GM18870 (cell line): ENCODE data around the gene ZNF474.
"Not testable (repeated sequence)": the region's sequence is repeated elsewhere in the genome, so short reads cannot be mapped to it uniquely, and the experiment has no call there.

Experiments used
- ATAC-seq: cut with Tn5 transposase; IDR thresholded peaks from one replicate; pipeline ENCODE4 v1.9.1; 2021; ENCODE audit warnings: moderate library complexity; ENCODE audit not compliant: unreplicated experiment

Gene ZNF474

DNA sequence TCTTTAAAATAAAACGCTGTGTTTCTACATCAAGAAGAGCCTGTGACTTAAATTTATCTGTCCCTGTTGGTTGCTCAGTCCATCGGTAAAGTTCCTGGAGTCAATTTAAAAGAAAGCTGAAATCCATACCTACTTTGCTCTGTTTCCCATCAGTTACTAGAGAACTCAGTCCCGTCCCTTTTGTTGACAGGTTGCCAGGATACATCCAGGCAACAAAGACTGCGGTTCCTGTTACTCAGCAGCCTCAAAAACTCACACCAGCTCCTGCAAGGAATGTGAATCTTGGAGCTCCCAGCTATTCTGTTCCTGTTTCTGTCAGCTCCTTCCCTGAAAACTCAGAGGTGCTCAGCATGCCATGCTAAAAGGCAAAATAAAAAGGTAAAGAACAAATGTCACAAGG, at the start of gene ZNF474:
Gene ZNF474 (plus strand): TSS at position 241 of the 400 bp plus-strand sequence. CDS start 22,445 bp downstream, outside the sequence.
- no peak for ATAC-seq

DNA sequence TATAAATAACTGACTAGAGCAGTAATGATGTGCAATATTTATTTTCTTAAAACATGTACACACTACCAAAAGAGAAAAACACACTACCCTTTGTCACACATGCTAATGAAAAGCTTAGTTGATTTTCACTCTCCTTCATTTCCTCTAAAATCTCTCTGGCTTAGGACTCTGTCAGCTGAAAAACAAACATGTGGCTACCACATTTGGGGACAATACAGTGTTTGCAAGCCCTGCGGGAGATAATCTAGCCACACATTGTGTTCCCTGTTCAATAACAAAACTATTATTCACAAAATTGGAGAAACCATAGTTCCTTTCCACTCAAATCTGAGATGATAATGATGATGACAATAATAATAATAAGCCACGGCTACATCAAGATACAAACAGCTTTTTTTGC, 47.8 kb upstream of the ZNF474 start:
- ATAC-seq: no peak

DNA sequence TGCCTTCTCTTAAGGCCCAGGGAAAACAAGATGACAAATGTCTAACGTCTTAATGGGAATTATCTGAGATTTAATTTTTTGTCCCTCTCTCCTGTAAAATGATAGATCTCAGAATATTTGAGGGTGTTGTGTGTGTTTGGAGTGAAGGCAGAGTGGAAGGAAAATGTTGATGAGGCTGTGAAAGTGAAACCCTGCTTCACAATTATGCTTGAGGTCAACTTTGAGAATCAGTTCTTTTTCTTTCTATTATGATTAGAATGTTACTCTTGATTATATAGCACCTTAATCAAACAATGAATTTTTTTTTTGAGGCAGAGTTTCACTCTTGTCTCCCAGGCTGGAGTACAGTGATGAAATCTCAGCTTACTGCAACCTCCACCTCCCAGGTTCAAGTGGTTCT, 45.8 kb upstream of the ZNF474 start:
- ATAC-seq: no peak

DNA sequence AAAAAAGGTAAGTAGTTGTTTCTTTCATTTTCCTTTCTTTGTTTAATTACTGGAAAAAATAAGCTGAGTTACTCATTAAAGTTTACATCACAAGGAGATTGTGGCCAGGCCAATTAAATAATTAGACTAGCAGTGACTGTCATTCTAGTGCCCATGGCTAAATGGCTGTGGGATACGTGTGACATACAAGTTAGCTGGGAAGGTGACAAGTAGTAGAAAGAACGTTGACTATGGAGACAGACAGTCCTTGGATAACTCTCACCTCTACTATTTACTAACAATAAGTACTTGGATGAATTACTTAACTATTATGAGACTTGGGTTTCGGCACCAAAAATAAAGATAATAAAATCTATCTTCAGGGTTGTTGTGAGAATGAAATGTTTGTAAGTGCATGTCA, 44.3 kb upstream of the ZNF474 start:
- ATAC-seq: no peak

DNA sequence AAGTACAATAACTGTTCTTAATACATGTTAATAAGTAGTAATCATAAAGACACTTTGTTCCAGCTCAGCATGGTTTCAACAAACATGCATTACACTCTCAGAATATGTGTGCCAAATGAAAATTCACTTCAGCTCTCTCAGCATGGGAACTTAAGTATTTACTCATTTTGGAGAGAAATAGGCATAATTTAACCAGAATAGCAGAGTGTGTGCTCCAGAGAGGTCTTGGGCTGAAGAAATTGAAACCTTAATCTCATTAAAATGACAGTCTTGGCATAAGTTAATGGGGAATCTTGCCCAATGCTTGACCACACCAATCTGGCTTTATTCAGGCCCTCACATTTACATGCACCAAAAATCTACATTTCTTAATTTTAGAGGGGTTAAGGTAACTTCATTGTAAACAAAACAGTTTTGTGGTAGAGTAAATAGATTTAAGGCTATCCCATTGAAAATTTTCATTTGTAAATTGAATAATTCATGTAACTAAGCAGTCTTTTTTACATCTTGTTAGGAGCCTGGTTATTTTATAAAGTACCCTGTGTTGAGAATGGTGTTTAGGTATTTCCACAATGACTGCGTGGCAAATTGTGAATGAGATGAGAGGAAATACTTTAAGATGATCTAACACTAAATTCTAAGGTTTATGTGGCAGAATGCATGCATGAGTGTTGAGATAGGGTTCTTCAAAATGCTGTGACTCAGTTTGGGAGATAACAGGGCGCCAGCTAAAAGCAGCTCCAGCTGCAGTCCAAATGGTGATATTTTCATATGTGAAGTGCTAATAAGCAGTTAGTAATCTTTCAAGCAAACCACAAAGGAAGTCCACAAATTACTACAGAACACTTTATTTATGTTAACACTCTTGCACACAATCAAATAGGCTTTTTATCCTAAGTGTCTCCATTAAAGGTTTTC, 40.0 kb upstream of the ZNF474 start:
- ATAC-seq: no peak

DNA sequence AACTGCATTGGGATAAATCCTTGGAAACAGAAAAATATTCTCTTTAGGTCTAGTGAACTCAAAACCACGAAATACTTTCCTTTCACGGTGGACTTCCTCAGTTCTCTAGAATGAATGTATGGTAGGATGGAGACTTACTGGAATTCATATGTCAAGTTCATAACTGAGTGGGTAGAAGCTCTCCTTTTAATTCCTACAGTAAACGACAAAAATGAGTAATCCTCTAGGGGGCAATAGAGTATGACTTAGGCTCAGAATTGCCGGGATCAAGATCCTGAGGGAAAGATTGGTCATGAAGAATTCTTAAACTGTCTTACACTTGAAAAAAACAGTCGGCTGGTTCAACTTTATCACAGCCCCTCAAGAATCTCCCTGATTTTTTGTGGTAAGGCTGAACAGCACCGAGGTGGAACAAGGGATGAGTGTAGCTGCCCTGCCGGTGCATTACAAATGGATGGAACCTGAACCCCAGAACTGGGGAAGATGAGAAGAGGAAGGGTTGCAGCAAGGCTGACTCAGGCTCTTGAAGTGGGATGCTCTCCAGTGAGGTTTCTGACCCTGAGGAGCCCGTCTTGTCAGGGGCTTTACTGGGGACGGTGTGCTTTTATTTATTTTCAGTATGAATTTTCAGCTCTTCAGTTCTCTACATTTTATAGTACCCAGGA, 37.3 kb upstream of the ZNF474 start:
- no peak for ATAC-seq

DNA sequence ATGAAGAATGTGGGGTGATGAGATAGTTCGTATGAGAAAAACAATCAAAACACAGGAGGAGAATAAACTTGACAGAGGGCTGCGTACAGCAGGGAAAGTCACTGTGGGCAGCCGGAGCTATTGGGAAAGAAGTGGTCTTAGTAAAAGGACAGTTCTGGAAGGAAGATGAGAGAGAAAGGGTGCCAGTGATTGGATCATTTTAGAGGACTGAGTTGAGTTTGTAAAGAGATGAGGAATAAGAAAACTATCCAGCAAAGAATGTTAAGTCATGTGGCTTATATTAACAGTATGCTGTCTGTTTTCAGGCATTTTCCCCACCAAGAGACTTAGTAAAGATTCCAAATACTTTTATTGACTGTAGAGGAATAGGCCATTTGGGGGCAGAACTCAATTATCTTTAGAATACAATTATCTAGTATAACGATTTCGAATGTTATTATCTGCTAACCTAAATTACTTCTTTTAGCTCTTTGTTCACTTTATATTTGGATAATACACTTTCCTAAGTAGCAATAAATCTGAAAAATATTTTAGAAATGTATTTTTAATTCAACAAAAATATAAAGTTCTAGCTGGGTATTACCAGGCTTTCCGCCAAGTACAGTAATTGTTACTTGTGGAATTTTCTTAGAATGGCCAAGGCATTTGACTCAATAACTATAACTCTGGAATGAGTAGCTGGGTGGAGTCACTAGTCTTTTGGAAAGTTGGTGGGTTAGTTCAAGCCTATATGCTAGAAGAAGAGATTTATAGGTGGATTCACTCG, 35.7 kb upstream of the ZNF474 start:
- ATAC-seq: no peak

DNA sequence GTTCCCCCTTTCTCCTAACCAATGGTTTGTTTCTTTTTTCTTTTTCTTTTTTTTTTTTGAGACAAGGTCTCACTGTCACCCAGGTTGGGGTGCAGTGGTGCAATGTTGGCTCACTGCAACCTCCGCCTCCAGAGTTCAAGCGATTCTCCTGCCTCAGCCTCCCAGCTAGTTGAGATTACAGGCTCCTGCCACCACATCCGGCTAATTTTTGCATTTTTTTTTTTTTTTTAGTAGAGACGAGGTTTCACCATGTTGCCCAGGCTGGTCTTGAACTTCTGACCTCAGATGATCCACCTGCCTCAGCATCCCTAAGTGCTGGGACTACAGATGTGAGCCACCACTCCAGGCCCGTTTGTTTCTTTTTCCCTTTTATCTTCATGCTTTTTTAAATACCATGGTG, 35.1 kb upstream of the ZNF474 start:
- ATAC-seq: not testable (repeated sequence)

DNA sequence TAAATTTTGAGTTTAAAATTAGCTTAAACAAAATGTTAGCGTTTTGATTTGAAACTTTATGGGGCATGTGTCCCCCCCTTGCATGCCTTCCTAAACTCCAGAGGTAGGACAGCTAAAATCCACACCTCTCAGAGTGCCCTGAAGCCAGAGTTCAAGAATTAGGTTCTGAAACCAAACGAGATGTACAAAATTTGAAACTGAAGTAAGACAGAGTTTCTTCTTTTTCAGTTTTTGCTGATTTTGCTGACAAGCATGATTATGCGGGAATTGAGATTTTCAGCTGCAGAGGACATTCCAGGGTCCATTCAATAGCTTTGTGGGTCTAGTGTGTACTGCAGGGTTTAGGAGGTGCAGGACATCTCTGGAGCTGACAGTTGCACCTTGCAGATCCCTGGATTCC, 34.2 kb upstream of the ZNF474 start:
- ATAC-seq: no peak

DNA sequence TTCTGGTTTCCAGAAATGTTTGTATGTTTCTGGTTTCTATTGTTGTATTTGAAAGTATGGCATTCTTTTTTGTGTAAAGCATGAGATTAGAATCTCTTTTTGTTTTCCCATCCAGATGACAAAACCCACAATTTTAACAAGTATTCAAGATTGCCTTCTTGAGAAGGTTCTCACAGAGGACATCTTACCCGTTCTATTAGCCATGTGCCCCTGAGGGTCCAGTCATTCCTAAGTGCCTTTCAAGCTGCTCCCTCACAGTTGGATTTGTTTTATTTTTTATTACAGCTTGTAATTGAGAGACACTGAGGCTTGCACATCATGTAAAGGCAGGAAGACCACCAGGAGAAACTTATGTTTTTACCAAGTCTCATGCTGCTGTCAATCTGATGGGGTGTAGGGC, 32.0 kb upstream of the ZNF474 start:
- ATAC-seq: no peak

DNA sequence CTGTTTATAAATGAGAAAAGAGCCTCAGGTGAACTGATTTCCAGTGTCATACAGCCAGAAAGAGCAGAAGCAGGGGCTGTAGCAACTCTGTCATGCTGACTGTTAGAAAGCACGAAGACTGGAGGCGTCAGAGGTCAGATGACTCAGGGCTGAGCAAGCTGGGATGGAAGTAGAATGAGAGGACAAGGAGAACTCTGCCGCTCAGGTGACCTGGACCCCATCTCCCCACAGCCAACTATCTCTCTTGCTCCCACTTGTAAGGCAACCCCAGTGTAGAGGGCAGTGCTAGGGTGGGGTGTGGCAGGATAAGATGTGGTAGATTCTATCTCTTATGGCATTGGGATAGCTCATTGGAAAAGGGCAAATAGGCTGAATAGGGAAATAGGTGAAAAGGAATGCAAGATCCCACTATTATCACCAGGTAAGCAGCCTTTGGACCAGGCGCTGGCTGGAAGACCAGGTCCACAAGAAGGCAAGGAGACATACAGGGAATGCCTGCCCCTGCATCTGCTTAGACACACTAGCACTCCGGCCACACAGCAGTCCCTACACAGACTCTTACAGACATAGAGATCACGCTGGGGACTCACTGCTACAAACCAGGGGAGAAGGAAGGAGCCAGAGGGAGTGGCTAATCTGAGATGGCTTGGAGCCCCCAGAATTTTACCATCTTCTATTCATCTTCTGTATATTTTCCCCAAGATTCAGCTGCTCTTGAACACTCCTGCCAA, 30.1 kb upstream of the ZNF474 start:
- no peak for ATAC-seq

DNA sequence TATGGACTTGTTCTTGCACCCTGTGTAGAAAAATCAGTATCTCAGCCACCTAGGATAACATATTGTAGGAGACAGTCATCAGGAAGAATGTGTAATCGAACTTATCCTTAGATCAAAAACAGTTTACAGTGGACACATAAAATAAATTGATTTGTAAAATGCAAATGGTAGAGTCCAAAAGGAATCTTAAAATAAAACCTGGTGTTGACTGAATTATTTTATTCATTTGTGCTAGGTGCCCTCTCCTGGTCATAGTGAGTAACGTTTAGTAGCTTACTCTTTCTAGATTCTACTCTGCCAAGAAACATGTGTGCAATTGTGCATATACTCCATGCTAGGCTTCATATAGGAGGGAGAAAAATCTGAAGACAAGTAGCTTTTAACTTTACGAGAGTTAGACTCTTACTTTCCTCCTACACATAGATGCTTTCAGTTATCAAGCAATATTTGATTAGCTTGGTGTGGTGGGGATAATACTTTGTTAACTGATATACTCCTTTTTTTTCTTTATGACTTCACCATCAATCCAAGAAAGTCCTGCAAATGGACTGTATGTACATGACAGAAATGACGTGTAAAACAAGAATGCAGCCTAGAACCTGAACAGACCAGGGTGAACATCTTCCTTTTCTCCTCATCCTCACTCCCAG, 27.6 kb upstream of the ZNF474 start:
- peak; percentile 78 for ATAC-seq

DNA sequence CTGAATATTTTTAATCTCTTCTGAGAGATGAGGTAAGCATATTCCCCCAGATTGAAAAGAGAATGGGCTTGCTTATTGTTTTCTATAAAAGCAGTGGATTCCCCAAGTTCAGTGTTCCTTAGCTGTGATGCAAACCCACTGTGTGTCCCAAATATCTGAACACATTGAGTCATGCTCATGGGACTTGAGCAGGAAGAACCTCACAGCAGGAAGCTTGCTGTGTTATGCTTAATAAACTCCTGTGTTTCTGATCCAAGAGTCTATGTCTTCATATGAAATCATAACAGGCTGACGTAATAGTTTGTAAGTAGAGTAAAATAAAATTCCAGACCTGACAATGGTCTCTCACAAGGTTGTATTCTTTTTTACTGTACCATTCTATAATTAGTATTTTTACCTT, 26.5 kb upstream of the ZNF474 start:
- ATAC-seq: no peak

DNA sequence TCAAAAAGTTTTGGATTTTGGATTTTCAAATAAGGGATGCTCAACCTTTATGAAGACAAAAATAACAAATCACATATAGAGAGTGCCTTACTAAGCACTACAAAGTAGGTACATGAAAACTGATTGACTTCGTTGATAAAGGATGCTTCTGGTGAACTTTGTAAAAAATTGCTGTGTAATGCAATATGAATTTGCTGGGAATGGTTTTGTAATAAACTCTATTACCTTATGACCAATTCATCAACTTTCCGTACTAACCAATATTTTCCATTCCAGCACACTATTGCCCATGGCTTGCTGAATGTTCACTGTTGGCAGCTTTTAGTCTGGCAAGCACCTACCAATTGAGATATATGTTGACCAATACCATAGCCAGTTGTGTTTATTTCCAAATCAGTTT, 23.4 kb upstream of the ZNF474 start:
- no peak for ATAC-seq

DNA sequence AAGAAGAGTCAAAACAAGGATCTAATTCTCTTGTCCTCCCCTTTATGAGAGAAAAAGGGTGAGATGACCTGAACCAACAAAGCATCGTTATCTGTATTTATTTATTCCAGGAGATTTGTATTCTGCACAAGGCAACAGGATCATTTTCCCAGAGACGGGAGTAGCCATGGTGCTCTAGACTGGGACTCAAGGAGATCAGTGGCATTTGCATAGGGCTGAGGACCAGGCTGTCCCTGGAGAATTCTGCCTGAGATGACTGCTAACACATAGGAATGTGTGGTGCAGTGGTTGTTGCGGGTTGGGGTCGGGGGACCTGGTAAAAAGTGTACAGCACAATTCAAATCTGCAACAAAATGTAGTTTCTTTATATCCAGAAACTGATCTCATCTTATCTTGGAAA, 22.3 kb upstream of the ZNF474 start:
- no peak for ATAC-seq

DNA sequence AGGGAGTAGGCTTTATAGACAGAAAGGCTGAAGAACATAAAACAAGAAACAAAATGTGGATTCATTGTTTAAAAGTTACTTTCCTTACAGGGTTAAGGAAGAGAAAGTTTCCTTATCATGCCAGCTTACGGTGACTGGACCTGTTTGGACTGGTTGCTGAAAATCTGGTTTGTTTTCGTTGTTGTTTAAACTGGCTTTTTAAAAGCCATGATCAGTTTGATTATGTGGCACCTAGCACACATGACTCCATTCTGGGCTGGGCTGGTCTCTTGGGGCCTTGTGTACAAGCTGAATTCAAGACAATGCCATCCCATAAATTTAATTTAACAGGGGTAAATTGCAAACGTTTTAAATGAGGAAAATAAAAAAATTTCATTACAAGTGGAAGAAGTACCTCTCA, 18.4 kb upstream of the ZNF474 start:
- ATAC-seq: no peak

DNA sequence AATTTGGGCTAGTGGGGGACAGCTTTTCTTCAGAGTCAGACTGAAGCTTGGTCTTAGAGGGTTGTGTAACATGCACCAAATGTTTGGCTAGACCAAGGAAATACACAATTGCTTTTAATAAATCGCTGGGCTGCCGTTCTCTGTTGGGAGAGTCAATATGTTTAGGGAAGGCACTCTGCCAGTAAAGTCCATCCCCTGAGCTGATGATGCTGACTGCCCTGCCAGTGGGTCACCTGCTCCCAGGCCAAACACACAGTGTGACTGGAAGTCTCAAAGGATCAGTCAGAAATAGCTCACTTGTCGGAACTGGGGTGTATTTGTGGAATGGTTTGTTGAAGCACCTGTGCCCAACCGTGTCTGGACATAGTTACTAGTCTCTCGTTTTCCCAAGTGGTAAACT, 17.9 kb upstream of the ZNF474 start:
- ATAC-seq: no peak

DNA sequence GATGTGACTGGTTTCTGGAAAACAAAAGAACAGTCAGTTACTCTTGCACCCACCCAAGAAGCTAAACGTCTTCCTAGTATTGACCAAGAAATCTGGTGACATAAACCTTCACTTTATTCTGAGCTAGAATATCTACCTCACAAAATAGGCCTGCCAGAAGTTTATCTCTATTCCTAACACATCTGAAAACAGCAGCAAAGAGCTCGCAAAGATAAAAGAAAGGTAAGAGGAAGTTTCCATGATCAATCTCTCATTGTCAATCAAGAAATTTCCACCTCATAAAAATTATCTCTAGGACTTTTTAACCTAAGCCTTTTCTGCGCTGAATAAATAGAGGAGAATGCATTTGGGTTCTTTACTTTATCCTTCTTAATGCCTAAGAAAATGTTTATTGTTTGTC, 17.3 kb upstream of the ZNF474 start:
- no peak for ATAC-seq

DNA sequence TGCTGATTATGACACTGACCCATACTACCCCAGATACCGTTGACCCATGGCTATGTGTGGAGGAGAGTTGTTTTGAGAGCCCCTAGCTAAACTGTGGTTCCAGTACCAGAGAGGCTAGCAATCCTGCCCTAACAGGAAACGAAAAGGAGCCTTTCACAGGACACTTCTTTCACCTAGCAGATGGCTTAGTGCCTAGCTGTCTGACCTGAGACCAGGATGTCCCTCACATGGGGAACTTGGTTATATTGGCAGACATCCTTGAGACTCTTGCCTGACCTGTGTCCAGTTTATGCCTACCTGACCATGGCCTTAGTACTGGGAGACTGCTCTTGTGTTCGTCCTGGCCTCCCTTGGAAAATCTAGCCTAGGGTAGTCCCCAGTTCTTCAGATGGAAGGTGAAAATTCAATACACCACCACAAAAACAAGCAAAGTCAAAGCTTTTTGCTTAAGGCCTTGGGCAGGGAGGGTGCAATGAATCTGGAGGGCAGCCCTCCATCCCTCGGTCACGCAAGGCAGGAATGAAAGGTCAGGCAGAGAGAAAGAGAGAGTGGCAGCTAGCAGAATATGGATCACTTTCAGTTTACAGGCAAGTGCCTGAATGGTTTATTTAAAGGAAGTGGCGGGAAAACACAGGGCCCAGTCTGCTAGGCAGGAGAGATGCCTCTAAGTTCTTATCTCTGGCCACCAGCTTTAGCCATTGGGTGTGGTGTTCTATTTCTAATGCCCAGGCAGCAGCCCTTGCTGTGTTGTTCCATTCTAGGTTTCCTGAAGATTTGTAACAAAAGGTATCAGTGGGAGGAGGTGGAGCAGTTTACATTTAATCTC, 16.4 kb upstream of the ZNF474 start:
- ATAC-seq: no peak

DNA sequence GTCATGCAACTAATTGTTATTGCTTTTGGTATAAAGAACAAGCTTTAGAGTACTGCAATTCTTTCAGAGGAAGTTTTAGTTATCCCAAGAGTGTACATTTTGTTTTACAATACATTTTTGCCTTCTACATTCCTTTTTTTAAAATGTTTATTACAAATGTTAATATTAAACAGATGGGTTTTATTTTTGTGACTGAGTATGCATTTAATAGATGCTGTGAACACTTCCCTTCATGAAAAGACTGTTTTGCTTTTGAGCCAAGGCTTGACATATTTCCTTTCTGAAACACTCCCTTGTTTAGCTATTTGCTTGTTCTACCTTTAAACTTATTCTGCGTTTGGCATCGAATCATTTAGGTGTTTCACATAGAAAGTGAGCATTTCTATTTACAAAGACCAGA, 14.8 kb upstream of the ZNF474 start:
- ATAC-seq: no peak
